Measurements from ENCODE around the gene PMP22. TPM values are rescaled to one million over a fixed set of nuclear protein-coding genes. Genes with fewer than 3 reads are reported as not detected.

The PMP22 gene
- 242 TPM for total RNA-seq

GRCh38 chr17:15265131-15265530 lies at the start of gene PMP22:
TSS of gene PMP22 (minus strand) at chr17:15265326. CDS start at chr17:15260727, 4,599 bp downstream.
- peak; percentile 84 for DNase-seq

GRCh38 chr17:15311996-15312395 lies 46.9 kb upstream of the PMP22 start:
- no peak for DNase-seq

GRCh38 chr17:15309793-15310192 lies 44.7 kb upstream of the PMP22 start:
- peak; percentile 16 for DNase-seq

GRCh38 chr17:15309236-15309635 lies 44.1 kb upstream of the PMP22 start:
- no peak for DNase-seq

GRCh38 chr17:15308758-15309157 lies 43.6 kb upstream of the PMP22 start:
- DNase-seq = no peak

- no peak for DNase-seq
These were observed 42.6 kb upstream of the PMP22 start for GRCh38 chr17:15307710-15308111.

GRCh38 chr17:15303851-15304250 lies 38.7 kb upstream of the PMP22 start:
- no peak for DNase-seq

GRCh38 chr17:15303268-15303667 lies 38.1 kb upstream of the PMP22 start:
- no peak for DNase-seq

- DNase-seq = no peak
These were observed 36.7 kb upstream of the PMP22 start for GRCh38 chr17:15301845-15302244.

GRCh38 chr17:15298176-15298575 lies 33.0 kb upstream of the PMP22 start:
- no peak for DNase-seq

GRCh38 chr17:15293558-15293957 lies 28.4 kb upstream of the PMP22 start:
- DNase-seq = no peak

GRCh38 chr17:15291674-15292361 lies 26.7 kb upstream of the PMP22 start:
- no peak for DNase-seq

GRCh38 chr17:15290605-15291004 lies 25.5 kb upstream of the PMP22 start:
- DNase-seq = no peak

- peak; percentile 26 for DNase-seq
These were observed 24.4 kb upstream of the PMP22 start for GRCh38 chr17:15289285-15290183.

GRCh38 chr17:15288859-15289258 lies 23.7 kb upstream of the PMP22 start:
- DNase-seq = peak; percentile 30

GRCh38 chr17:15287538-15288267 lies 22.6 kb upstream of the PMP22 start:
- no peak for DNase-seq

- DNase-seq = no peak
These were observed 20.3 kb upstream of the PMP22 start for GRCh38 chr17:15285466-15285865.

- DNase-seq = no peak
These were observed 19.4 kb upstream of the PMP22 start for GRCh38 chr17:15284537-15284936.

GRCh38 chr17:15284107-15284506 lies 19.0 kb upstream of the PMP22 start:
- no peak for DNase-seq

GRCh38 chr17:15281909-15282308 lies 16.8 kb upstream of the PMP22 start:
- DNase-seq = no peak

GRCh38 chr17:15278924-15279477 lies 13.9 kb upstream of the PMP22 start:
- DNase-seq = no peak

GRCh38 chr17:15278380-15278779 lies 13.3 kb upstream of the PMP22 start:
- DNase-seq = no peak

GRCh38 chr17:15274017-15274416 lies 8.9 kb upstream of the PMP22 start:
- DNase-seq = no peak
